ENCODE data around the gene POLK. TPM values are rescaled to one million over a fixed set of nuclear protein-coding genes. Genes with fewer than 3 reads are reported as not detected.
A peak's percentile ranks its signal among the peaks of the same experiment; 100 is the strongest.

POLK gene
- total RNA-seq, 2 experiments from 2014 or later, result 16.0 to 29.5 TPM

DNA sequence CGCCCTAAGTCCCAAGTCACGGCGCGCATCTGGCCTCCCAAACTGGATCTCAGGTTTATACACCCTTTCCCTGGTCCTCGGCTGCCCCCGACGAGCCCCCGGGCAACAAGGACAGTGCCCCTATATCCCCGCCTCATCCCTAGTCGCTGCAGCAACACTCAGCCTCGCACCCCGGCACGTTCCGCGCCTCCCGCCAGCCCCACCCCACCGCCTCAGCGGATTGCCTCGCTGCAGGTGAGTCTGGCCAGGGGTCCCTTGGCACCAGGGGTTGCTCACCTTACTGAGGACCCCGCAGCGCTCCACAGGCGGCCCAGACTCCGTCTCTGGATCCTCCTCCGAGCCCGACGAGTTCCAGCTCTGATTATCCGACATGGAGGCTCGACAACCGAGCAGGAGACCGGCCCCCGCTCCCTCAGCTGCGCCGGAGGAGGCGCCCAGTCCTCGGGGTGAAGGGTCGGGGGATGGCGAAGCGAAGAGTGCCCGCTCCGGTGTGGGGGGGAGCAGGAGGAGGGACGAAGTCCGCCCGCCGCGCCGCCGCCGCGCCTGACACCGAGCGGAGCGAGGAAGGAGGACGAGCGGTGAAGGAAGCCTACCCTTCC, 756 bp upstream of the POLK start:
- Histone ChIP-seq H3K4me1 (ENCODE audit: insufficient read depth, low read length, poor library complexity, severe bottlenecking) (peaks cover 47% of the 10 kb centered on the region), H3K27ac (ENCODE audit: low read depth, low read length, poor library complexity, severe bottlenecking) (peak overlapping the region; percentile 54), H2AFZ (ENCODE audit: low read length) (peak overlapping the region; percentile 67; the same call in 1 of the 2 replicates), H3K4me3 (ENCODE audit: low read depth, low read length, poor library complexity, severe bottlenecking) (peak overlapping the region; percentile 91), H3K9me3 (ENCODE audit: low read length) (peaks cover 19% of the 10 kb centered on the region; the same call in 1 of the 2 replicates), H3K9me2 (ENCODE audit: insufficient read depth, low read length) (no peaks in the 10 kb centered on the region; the same call in 1 of the 2 replicates), H3K79me2 (ENCODE audit: insufficient read depth, low read depth, low read length) (peaks cover 92% of the 10 kb centered on the region), H3K4me2 (ENCODE audit: low read length) (peak overlapping the region; percentile 99), H4K20me1 (ENCODE audit: insufficient read depth, low read length) (peaks cover 16% of the 10 kb centered on the region; the same call in 1 of the 2 replicates), H3K36me3 (ENCODE audit: insufficient read depth, low read length) (peaks cover 16% of the 10 kb centered on the region)
- no TSS peak for BruUV-seq (replicated peaks)
- POLR2A ChIA-PET, result interaction anchor here (0.9 to 2.5 kb wide), 4 partner anchors 13 to 1114 kb away, joined by 3 to 9 read pairs (median 4); no protein-coding TSS in a partner anchor
- intact Hi-C loops (cut with micrococcal nuclease; ENCODE audit: unreplicated experiment), result loop anchor here (1.0 to 2.0 kb wide), 2 partner anchors 174 to 206 kb away; partner anchors contain the start of genes HMGCR and POC5
- DNase-seq (ENCODE audit: low spot score), result peak; percentile 42
- TF ChIP-seq, protein P1, sequence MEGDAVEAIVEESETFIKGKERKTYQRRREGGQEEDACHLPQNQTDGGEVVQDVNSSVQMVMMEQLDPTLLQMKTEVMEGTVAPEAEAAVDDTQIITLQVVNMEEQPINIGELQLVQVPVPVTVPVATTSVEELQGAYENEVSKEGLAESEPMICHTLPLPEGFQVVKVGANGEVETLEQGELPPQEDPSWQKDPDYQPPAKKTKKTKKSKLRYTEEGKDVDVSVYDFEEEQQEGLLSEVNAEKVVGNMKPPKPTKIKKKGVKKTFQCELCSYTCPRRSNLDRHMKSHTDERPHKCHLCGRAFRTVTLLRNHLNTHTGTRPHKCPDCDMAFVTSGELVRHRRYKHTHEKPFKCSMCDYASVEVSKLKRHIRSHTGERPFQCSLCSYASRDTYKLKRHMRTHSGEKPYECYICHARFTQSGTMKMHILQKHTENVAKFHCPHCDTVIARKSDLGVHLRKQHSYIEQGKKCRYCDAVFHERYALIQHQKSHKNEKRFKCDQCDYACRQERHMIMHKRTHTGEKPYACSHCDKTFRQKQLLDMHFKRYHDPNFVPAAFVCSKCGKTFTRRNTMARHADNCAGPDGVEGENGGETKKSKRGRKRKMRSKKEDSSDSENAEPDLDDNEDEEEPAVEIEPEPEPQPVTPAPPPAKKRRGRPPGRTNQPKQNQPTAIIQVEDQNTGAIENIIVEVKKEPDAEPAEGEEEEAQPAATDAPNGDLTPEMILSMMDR (conservative IDR thresholded peaks at IDR 0.05; ENCODE audit: low read length), result no peak
- no peak for TF ChIP-seq EZH2phosphoT487 (IDR thresholded peaks at IDR 0.05; ENCODE audit: borderline replicate concordance, low read depth, low read length)
- CTCF ChIA-PET (ENCODE audit: unreplicated experiment), result no interaction called here

DNA sequence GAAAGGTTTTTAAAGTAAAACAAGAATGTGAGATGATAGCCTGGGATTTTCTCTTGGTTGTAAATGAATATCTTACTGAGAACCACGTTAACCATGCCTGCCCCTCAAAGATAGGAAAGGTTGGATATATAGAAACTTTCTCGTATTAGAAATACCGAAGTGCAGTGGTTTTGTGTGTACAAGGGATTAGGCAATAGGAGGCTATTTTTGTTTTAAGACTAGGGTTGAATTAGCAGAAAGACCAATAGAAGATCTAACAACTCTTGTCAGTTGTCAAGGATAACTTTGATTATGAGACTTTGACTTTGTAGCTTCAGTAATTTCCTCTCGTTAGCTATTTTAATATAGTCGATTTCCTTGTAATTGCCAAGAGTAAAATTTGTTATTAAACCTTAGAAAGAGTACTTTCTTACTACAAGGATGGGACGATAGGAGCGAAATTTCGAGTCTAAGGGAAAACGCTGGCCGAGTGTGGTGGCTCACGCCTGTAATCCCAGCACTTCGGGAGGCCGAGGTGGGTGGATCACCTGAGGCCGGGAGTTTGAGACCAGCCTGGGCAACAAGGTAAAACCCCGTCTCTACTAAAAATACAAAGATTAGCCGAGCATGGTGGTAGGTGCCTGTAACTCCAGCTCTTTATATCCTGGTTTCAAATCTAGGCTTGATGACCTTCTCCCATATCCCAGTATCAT, 838 bp downstream of the POLK start:
- DNase-seq (ENCODE audit: low spot score), result no peak
- Histone ChIP-seq H3K27ac (ENCODE audit: low read depth, low read length, poor library complexity, severe bottlenecking) (peak overlapping the region; percentile 60), H3K4me2 (ENCODE audit: low read length) (peak overlapping the region; percentile 78), H3K79me2 (ENCODE audit: insufficient read depth, low read depth, low read length) (peaks cover 92% of the 10 kb centered on the region), H2AFZ (ENCODE audit: low read length) (peak overlapping the region; percentile 47), H3K4me3 (ENCODE audit: low read depth, low read length, poor library complexity, severe bottlenecking) (peak overlapping the region; percentile 91), H3K36me3 (ENCODE audit: insufficient read depth, low read length) (peaks cover 5% of the 10 kb centered on the region), H3K9me3 (ENCODE audit: low read length) (peaks cover 10% of the 10 kb centered on the region; the same call in 1 of the 2 replicates), H3K4me1 (ENCODE audit: insufficient read depth, low read length, poor library complexity, severe bottlenecking) (peaks cover 50% of the 10 kb centered on the region), H4K20me1 (ENCODE audit: insufficient read depth, low read length) (peaks cover 16% of the 10 kb centered on the region; the same call in 1 of the 2 replicates), H3K9me2 (ENCODE audit: insufficient read depth, low read length) (no peaks in the 10 kb centered on the region; the same call in 1 of the 2 replicates)
- ChIA-PET POLR2A (interaction anchor here (0.7 to 1.2 kb wide), 7 partner anchors 8 to 188 kb away, joined by 3 to 5 read pairs (median 3); partner anchors contain the start of gene HMGCR), CTCF (ENCODE audit: unreplicated experiment) (no interaction called here)
- TF ChIP-seq, protein P1 (conservative IDR thresholded peaks at IDR 0.05; ENCODE audit: low read length), result no peak
- TF ChIP-seq EZH2phosphoT487 (IDR thresholded peaks at IDR 0.05; ENCODE audit: borderline replicate concordance, low read depth, low read length), result no peak
- TSS peak; percentile 70 for BruUV-seq (replicated peaks)
- intact Hi-C loops (cut with micrococcal nuclease; ENCODE audit: unreplicated experiment), result no loop called here
